Fibroblast of upper back skin (primary cell): Measurements from ENCODE around the gene ASIC4.

ENCODE experiments used
- DNase-seq: peaks from one replicate; pipeline ENCODE4 v3.0.0-alpha.2; 2013

ASIC4 gene

DNA sequence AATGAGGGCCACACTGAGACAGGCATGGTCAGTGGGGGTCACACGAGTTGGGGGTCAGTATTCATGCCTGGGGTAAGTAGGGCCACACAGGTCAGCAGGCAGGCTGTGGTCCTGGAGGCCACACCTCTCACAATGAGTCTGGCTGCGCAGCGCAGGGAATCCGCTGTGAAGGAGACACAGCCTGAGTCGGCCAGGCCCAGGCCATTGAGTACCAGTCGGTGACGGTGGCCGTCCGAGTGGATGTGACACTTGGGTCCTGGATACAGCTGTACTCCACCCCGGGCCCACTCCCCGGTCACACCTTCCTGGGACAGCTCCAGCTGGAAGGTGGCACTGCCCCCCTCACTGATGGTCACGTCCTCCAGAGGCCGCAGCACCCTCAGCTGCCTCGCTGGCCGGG, 40.1 kb downstream of the ASIC4 start:
- DNase-seq: no peak

DNA sequence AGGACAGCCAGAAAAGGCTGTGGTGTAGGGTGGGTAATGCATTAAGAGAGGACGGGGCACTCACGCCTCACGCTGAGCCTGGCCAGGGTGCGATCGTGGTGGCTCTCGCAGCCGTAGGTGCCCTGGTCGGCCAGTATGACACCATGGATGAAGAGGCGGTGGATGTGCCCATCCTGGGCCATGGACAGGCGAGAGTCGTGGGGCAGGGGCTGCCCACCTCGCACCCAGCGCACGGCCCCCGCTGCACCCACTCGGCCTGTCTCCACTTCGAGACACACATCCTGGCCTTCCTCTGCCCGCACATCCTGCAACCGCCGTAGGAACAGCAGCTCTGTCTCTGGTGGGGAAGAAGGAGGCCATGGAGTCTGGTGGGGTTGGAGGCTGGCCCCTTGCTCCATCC, 41.7 kb downstream of the ASIC4 start:
- DNase-seq: no peak

DNA sequence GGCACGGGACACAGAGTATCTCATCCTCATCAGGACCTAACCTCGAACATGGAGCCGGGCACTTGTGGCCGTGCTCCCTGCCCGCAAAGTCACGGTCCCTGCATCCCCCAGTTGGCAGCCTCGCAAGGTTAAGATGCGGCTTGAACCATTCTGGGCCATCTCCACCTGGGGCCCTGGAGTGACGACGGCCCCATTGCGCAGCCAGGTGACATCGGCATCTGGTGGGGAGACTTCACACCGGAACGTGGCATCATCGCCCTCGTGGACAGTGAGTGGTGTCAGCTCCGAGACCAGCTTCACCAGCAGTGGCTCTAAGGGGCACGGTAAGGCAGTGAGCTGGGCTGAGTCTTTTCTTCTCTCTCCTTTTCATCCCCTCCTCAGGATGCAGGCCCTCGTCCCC, 42.1 kb downstream of the ASIC4 start:
- DNase-seq: no peak

DNA sequence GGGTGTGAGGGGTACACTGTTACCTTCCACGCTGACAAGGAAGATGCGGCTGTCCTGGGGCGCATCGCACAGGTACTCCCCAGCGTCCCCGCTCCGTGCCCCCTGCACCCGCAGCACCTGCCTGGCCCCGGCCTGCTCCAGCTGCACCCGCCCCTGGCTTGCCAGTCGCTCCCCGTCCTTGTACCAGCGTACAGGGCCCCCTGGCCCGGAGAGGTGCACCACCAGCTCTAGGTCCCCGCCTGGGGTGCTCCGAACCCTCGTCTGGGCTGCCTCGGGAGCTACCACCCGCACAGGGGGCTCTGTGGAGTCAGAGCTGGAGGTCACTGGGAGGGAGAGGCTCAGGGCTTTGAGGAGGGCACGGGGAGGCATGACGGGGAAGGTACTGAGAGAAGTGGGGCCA, 43.0 kb downstream of the ASIC4 start:
- no peak for DNase-seq

DNA sequence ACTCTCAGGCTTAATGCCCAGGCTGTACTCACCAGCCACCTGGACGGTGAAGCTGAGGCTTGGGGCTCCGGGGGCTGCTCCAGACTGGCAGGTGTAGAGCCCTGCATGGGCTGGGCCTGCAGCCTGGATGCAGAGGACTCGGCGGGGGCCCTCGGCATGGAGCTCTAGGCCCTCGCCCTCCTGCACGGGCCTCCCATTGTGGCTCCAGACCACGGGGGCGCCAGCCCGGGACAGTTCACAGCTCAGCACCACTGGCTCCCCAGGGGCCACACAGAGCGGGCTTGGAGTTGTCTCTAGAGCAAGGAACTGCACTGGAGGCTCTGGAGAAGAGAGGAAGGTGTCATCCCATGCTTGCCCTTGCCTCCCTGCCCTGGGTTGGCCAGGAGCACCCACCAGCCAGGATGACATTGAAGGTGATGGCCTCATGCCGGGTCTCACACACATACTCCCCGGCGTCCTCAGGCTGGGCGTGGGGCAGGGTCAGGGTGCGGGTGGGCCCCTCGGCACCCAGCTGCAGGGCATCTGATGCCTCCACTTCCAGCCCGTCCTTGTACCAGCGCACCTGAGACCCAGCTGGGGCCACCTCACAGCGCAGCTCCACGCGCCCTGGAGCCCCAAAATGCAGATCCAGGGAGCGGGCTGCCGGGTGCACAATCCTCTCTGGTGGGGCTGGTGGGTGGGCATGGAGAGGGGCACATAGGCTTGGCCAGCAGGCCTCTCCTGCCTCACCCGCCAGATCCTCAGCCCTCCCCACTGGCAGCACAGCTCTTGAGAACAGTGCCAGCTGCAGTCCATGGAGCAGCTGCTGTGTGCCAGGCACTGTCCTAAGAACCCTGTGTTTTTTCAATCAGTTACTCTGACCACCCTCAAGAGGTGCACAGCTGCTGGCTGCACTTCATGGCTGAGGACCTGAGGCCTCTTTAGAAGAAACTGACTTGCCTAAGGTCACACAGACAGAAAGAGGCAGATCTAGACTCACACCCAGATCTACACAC, 43.8 kb downstream of the ASIC4 start:
- DNase-seq: no peak

DNA sequence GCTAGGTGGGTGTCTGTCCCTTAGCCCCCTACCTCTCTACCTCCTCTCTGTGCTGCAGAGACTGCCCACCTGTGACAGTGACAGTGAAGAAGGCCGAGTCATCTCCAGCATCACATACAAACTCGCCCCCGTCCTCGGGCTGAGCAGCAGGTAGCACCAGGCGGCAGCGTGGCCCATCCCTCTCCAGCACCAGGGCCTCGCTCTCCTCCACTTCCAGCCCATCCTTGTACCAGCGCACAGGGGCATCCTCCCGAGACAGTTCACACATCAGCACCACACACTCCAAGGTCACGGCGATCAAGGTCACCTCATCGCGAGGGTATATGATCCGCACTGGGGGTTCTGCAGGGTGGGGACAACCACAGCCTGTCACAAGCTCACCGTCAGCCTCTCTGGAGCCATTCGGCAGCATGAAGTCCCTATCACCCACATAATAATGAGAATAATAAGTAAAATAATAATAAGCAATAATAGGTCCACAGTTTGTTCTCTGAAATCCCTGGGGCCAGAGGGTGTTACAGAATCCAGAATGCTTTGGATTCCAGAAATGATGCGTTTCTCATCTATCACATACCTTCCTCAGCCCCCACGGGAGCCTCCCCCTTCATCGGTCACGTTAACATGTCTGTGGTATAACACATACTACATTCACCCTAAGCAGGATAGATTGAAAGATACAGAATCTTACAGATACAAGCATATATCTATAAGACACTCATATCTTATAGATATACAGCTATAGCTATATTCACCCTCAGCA, 45.1 kb downstream of the ASIC4 start:
- peak; percentile 54 for DNase-seq

DNA sequence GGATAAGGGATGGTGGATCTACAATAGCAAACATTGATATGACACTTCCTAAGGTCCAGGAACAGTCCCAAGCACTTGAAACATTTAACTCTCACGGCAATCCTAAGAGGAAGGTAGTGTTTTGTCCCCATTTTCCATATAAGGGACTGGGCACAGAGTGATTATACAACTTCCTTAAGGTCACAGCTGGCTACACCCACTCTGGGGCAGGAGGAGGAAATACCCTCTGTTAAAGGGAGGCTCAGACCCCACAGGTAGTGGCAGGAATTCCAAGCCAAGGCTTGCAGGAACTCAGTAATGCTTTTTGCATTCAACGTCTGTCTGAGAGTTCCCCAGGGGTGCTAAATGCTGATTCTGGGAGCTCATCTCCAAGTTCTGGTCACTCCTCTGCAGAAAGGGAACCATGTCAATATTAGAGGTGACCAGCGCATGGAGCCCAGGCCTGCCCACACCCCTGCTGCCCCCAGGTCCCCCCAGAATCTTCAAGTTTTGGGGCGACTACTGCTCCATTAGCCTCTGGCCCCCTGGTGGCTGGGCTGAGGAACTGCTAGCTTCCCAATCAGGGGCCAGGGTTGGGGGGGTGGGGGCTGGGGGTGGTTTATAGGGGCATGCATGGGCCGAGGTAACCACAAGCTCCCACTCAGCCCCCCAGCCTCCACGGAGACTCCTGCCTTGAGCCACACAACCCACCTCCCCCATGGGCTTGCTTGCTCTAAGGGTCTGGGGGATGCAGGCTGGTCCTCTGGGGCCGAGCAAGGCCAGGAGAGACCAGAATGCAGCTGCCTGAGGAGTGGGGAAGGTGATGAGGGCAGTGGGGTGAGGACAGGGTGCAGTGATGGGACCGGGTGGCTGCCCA, 46.0 kb downstream of the ASIC4 start:
- DNase-seq: no peak

DNA sequence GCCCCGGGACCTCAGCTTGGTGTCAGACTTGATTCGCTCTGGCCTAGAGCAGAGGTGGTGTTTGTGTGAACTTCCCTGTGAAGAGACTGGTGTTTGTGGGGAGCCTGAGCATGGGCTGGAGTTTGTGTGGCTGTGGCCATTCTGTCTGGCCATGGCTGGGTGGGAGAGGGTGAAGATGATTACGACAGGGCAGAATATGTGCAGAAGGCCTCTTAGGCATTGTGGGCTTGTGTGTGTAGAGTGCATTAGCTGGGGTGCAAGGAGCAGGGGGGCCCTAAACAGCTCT, 46.6 kb downstream of the ASIC4 start:
- DNase-seq: no peak

DNA sequence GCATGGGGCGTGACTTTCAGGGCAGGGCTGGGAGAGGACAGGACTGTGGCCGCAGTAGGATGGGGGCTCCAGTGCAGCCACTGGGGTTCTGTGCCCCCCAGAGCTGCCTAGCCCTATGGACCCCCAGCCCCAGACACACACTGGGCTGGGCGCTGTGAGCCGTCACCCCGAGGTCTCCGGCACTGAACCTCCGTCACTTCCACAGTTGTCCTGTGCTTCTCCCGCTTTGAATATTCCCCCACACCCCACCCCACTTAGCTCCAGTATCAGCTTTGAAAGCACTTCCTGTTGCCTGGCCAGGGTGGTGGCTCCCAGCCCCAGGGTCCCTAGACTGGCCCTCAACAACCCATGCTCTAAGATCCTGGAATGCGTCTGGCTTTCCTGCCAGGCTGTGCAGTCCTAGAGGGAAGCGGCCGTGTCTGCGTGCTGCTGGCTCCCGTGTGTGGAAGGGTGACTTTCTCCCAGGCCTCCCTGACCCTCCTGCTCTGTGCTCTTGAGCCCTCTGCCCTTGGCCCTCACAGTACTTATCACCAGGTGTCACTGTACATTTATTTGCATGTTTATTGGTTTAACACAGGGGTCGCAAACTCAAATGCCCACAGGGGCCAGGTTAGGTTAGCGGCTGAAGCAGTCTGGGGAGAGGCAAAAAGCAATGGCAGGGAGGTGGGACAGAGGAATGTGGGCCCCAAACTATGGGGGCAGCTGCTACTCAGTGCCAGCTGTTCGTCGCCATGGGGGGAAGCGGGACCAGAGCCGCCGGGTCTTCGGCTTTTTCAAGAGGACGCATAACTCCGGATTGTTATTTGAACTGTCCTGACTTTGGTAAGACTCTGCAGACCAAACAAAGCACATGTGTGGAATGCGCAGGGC, 47.1 kb downstream of the ASIC4 start:
- no peak for DNase-seq

DNA sequence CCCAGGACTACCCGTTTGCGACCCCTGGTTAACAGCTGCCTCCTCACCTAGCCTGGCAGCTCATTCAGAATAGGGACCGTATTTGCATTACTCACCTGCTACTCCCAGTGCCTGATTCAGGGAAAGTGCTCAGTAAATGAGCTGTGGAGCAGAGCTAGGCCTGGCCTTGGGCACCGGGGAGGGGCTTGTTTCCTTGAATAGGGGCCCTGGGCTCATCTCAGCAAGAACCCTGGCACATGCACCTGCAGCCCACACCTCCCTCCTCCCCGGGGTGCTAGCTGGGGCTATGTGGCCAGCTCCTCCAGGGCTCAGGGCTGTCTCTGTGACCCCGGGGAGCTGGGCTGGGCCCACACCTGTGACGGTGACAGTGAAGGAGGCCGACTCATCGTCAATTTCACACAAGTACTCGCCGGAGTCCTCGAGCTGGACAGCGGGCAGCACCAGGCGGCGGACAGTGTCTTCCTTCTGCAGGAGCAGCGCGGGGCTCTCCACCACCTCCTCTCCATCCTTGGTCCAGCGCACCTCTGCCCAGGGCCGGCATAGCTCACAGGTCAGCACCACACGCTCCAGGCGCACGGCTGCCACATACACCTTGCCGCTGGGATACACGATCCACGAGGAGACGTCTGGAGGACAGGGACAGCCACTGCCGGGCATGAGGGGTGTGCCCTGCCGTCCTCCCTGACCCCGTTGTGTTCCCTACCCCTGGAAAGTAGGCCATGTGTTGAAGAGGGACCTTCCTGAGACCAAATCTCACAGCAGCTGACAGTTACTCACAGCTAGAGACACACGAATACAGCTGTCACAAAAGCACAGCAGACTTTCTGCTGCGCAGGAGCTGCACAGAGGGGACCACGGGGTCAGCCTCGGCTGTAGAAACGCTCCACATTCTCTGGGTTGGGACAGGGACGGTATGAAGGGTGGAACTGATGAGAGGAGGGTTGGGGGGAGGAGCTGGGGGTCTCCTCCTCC, 48.1 kb downstream of the ASIC4 start:
- DNase-seq: no peak

DNA sequence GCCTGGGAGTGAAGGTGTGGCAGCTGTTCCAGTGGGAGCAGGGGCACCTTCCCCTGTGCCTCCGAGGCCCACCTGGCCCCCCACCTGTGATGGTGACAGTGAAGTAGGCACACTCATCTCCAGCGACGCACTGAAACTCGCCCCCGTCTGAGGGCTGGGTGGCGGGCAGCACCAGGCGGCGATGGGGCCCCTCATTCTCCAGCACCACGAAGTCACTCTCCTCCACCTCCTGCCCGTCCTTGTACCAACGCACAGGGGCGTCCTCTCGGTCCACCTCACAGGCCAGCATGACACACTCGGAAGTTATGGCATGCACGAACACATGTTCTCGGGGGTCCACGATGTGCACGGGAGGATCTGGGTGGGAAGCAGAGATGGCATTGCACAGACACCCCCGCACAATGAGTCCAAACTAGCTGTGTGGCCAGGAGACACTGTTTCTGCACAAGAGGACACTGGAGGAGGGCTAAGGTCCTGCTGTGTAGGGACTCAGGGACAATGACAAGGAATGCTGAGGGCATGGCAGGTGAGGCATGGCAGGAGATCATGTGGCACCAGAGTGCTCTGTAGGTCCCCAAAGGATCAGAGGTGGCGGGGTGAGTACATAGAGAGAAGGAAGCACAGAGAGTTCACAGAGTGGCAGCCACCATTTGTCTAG, 49.1 kb downstream of the ASIC4 start:
- DNase-seq: no peak

DNA sequence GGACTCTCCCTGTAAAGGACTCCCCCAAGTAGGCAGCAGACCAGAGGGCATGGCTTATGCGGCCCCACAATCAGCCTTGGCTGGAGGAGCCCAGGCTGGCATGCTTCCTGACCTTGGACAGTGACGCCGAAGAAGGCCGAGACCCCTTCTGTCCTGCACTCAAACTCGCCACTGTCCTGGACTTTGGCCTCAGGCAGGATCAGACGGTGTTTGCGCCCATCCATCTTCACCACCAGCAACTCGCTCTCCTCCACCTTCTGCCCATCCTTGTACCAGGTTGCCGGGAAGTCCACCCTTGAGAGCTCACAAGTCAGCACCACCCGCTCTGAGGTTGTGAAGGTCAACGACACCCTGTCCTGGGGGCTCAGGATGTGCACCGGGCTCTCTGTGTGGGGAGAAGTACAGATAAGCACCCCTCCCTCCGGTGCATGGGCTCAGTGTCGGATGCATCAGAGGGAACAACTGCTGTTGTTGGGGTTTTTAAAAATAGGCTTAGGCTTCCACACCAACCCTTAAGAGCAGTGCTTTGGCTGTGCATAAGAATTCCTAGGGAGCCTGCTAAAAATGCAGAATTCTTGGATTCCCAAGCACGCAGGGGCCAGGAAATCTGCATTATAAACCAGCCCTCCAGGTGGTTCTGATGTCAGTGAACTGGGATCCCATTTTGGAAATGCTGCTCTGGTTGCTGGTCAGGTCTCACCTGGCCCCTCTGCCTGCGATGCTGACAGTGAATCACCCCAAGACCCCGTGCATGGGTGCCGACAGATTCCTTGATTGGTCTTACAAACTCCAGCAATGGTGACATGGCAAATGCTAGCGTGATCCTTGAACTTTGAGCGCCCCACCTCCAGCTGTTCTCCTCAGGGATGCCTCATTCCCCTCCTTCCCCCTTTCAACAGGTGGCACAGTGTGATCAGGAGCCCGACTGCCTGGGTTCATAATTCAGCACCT, 51.1 kb downstream of the ASIC4 start:
- no peak for DNase-seq

DNA sequence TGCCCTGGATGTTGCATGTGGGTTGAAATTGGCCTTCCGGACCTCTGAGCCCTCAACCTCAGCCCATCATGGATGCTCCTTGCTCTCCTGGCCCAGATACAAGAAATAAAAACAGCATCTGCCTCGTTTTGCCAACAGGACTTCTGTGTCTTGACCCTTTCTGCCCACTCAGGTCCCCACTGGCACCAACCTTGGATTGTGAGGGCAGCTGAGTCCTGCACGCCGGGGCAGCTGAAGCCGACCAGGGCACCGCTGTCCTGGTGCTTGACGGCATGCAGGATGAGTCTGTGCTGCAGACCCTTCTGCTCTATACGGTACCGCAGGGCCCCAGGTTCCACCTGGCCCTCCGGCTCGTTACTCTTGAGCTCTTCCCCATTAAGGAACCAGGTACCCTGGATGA, 52.4 kb downstream of the ASIC4 start:
- DNase-seq: no peak

DNA sequence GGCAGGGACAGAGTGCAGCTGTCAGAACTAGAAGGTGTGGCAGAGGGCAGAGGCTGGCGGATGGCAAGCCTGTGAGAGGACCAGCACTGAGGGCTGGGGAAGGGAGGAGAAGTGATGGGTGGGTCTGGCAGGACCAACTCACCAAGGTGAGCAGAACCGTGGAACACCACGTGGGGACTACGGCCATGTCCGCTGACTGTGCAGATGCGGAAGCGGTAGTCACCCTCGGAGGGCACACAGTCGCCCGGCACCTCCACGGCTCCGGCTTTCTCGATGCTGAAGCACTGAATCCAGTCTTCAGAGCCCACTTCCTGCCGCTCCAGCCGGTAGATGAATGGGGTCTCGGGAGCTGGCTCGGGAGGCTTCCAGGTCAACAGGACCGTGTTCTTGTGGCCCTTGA, 52.8 kb downstream of the ASIC4 start:
- no peak for DNase-seq

DNA sequence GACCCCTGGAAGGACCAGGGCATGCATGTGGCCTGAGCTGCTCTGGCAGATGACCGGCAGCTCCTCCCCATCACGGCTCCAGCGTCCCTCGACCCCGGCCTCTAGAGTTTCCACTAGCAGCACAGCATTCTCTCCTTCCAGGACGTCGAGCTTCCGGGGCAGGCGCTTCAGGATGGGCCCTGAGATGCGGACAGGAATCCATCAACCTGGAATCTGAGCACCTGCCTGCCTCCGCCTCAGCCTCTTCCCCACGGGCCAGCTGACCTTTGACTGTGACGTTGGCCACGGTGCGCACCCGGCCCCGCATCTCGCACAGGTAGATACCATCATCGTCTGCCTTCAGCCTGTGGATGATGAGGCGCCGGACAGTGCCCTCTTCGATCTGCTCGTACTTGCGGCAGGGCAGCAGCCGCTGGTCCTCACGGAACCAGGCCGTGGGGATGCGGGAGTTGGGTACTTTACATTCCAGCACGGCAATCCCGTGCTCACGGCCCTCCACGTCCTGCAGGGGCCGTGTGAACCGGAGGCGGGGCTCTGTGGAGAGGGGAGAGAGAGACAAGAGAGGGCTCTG, 53.6 kb downstream of the ASIC4 start:
- no peak for DNase-seq

DNA sequence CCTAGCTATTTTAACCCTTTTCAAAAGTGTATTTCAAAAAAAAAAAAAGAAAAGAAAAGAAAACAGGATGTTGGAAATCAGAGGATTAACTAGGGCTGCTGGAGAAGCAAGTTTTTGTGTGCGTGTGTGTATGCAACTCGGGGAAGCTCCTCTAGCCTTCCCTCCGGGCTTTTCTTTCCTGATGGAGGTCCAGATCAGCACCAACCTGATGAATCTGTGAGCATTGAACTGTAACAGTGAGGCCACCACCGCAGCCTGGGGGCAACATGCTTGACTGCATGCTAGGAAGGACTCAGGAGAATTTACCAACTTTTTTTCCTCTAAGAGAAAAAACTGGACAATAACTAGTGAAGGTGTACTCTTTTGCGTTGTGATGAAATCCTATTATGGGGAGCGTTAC, 54.8 kb downstream of the ASIC4 start:
- no peak for DNase-seq

DNA sequence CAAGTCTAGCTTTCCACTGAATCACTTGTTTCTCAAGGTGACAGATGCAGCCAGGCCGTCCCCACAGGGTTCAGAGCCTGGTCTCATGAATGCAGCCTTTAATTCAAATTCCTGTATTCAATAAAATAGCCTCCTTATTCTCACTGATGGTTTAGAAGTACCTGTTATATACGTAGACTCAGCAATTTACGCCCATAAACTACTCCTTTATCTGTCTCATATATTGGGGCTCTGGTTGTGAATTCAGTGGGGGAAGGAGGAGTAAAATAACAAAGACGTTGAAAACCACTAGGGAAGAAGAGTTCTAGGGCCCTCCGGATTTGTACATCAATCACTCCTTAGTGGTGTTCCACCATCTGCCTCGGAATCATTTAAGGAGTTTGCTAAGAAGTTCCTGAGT, 55.4 kb downstream of the ASIC4 start:
- DNase-seq: no peak

DNA sequence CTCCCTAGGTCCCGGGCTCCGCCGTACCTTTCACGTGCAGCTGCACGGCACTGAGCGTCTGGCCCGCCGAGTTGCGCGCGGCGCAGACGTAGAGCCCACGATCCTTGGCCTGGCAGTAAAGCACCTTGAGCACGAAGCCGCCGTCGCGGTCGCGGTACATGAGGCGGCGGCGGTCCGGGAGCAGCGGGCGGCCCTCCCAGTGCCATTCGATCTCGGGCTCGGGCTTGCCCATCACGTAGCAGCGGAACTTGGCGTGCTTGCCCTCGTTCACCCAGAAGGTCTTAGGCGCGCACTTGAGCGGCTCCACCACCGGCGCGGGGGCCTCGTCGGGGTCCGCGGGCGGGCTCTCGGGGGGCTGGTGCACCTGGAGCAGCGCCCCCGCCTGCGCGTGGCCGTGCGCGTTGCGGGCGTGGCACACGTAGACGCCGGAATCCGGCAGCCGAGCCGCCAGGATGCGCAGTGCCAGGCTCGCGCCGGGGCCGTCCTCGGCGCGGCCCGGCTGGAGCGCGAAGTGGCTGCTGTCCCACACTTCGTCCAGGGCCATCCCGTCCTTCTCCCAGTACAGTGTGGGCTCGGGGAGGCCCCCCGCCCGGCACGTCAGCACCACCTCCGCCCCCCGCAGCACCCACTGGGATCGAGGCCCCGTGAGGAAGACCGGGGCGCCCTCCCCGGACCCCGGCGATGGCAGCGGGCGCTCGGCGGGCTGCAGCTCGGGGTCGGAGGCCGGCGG, 56.1 kb downstream of the ASIC4 start:
- DNase-seq: peak; percentile 11
